HL-60 (cell line): Measurements from ENCODE around the gene UBAC2.

Experiments used
- DNase-seq, 2 experiments: peaks; one replicate each; pipeline ENCODE4 v3.0.0-alpha.2; 2010 to 2020; ENCODE audit warnings: low read depth in 1 of 2, low spot score in 1 of 2
- H3K27ac ChIP-seq: fragments of 250-450 bp; sonication (Bioruptor Pico); replicated peaks from 2 replicates; pipeline ENCODE4 v1.5.1; 2020; ENCODE audit warnings: mild to moderate bottlenecking, moderate library complexity
- H3K27me3 ChIP-seq: fragments of 250-450 bp; sonication (Bioruptor Pico); 2 replicates; pipeline ENCODE4 v1.5.1; 2021; ENCODE audit warnings: mild to moderate bottlenecking, moderate library complexity; ENCODE audit not compliant: insufficient read depth, poor library complexity, severe bottlenecking
- H3K4me3 ChIP-seq: replicated peaks from 2 replicates; pipeline ENCODE4 v1.5.1; 2011; ENCODE audit warnings: mild to moderate bottlenecking, control low read depth, low read length; ENCODE audit not compliant: insufficient read depth
- CTCF ChIP-seq: IDR thresholded peaks from one replicate; pipeline ENCODE4 v1.5.1; 2011; ENCODE audit warnings: low read length, control low read depth, inconsistent platforms; ENCODE audit not compliant: insufficient read depth
- GABPA ChIP-seq: IDR thresholded peaks from 2 replicates; pipeline ENCODE4 v1.6.1; 2012; ENCODE audit warnings: low read depth
- POLR2AphosphoS5 ChIP-seq: IDR thresholded peaks from 2 replicates; pipeline ENCODE4 v1.6.1; 2012; ENCODE audit warnings: low read depth
- REST ChIP-seq: IDR thresholded peaks from 2 replicates; pipeline ENCODE4 v1.6.1; 2012; ENCODE audit warnings: low read depth; ENCODE audit not compliant: insufficient replicate concordance
- SPI1 ChIP-seq: IDR thresholded peaks from 2 replicates; pipeline ENCODE4 v1.6.1; 2012; ENCODE audit warnings: low read depth, mild to moderate bottlenecking, borderline replicate concordance

The UBAC2 gene

GRCh38 chr13:99256283-99256682 is 55.6 kb downstream of the UBAC2 start:
- DNase-seq: no peak
- Histone ChIP-seq H3K27me3 (no peaks in the 10 kb centered on the region), H3K27ac (peak overlapping the region; percentile 6; the same call in 1 of the 2 replicates), H3K4me3 (peak overlapping the region; percentile 46)
- TF ChIP-seq CTCF (no peak), POLR2AphosphoS5 (no peak), REST (no peak), SPI1 (no peak), GABPA (no peak)

- H3K4me3 ChIP-seq: peak overlapping the region; percentile 46
- H3K27me3 ChIP-seq: no peaks in the 10 kb centered on the region
- DNase-seq: peak; percentile 52 to 56
- H3K27ac ChIP-seq: no peak overlapping the region; the same call in 1 of the 2 replicates
- TF ChIP-seq POLR2AphosphoS5 (no peak), SPI1 (no peak), REST (no peak), GABPA (no peak), CTCF (no peak)
Observed at GRCh38 chr13:99256709-99257108, 56.1 kb downstream of the UBAC2 start.

GRCh38 chr13:99257291-99257690 is 56.6 kb downstream of the UBAC2 start:
- Histone ChIP-seq H3K27me3 (no peaks in the 10 kb centered on the region), H3K27ac (no peak overlapping the region; the same call in 1 of the 2 replicates), H3K4me3 (peak overlapping the region; percentile 46)
- TF ChIP-seq POLR2AphosphoS5 (no peak), CTCF (no peak), GABPA (no peak), REST (no peak), SPI1 (no peak)
- DNase-seq: no peak
